GM19455 (cell line): ENCODE data around the gene TRAF1.

ENCODE experiments used
- ATAC-seq: cut with Tn5 transposase; IDR thresholded peaks from one replicate; pipeline ENCODE4 v1.9.1; 2021; ENCODE audit not compliant: unreplicated experiment

TRAF1 gene

GRCh38 chr9:120873512-120873911 is 53.1 kb downstream of the TRAF1 start:
- no peak for ATAC-seq

- ATAC-seq: no peak
Measured at GRCh38 chr9:120872791-120873502, 53.6 kb downstream of the TRAF1 start.

- no peak for ATAC-seq
Measured at GRCh38 chr9:120870206-120870605, 56.4 kb downstream of the TRAF1 start.

GRCh38 chr9:120869726-120870125 is 56.9 kb downstream of the TRAF1 start:
- ATAC-seq: no peak

- no peak for ATAC-seq
Measured at GRCh38 chr9:120869360-120869687, 57.3 kb downstream of the TRAF1 start.

- ATAC-seq: peak; percentile 84
Measured at GRCh38 chr9:120868676-120869359, 57.8 kb downstream of the TRAF1 start.

GRCh38 chr9:120868339-120868675 is 58.3 kb downstream of the TRAF1 start:
- no peak for ATAC-seq

GRCh38 chr9:120867676-120868338 is 58.8 kb downstream of the TRAF1 start:
- no peak for ATAC-seq

- ATAC-seq: no peak
Measured at GRCh38 chr9:120866651-120867050, 59.9 kb downstream of the TRAF1 start.

- no peak for ATAC-seq
Measured at GRCh38 chr9:120865809-120866208, 60.8 kb downstream of the TRAF1 start.

- ATAC-seq: no peak
Measured at GRCh38 chr9:120865176-120865575, 61.4 kb downstream of the TRAF1 start.

- ATAC-seq: no peak
Measured at GRCh38 chr9:120864719-120865118, 61.9 kb downstream of the TRAF1 start.

- no peak for ATAC-seq
Measured at GRCh38 chr9:120863833-120864232, 62.8 kb downstream of the TRAF1 start.

GRCh38 chr9:120862452-120862851 is 64.1 kb downstream of the TRAF1 start:
- ATAC-seq: no peak

GRCh38 chr9:120861935-120862334 is 64.7 kb downstream of the TRAF1 start:
- no peak for ATAC-seq

- ATAC-seq: no peak
Measured at GRCh38 chr9:120860083-120860482, 66.5 kb downstream of the TRAF1 start.

- ATAC-seq: no peak
Measured at GRCh38 chr9:120859361-120859760, 67.2 kb downstream of the TRAF1 start.

- no peak for ATAC-seq
Measured at GRCh38 chr9:120857902-120858301, 68.7 kb downstream of the TRAF1 start.

GRCh38 chr9:120857481-120857880 is 69.1 kb downstream of the TRAF1 start:
- no peak for ATAC-seq

GRCh38 chr9:120856700-120857099 is 69.9 kb downstream of the TRAF1 start:
- no peak for ATAC-seq

- no peak for ATAC-seq
Measured at GRCh38 chr9:120855827-120856670, 70.5 kb downstream of the TRAF1 start.
